HG02678 (cell line): ENCODE measurements around the gene LIPC.

Source experiments
- ATAC-seq: cut with Tn5 transposase; IDR thresholded peaks from one replicate; pipeline ENCODE4 v1.9.1; 2021; ENCODE audit warnings: mild to moderate bottlenecking, moderate library complexity; ENCODE audit not compliant: unreplicated experiment

LIPC gene

DNA sequence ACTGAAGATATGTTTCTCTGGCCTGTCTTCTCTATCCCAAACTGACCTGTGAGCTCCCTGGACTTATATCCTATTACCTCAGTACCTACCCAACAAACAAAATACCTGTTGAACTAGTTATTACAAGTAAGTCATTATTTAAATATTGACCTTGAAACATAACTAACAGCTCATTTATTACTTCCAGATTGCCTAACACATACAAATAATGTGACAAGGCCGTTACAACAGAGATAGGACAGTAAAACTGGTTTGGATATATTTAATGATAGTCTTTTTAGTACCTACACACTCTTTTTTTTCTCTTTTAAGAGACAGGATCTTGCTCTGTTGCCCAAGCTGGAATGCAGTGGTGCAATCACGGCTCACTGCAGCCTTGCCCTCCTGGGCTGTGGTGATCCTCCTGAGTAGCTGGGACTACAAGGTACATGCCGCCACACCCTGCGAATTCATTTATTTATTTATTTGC, 172.7 kb downstream of the LIPC start:
- no peak for ATAC-seq

DNA sequence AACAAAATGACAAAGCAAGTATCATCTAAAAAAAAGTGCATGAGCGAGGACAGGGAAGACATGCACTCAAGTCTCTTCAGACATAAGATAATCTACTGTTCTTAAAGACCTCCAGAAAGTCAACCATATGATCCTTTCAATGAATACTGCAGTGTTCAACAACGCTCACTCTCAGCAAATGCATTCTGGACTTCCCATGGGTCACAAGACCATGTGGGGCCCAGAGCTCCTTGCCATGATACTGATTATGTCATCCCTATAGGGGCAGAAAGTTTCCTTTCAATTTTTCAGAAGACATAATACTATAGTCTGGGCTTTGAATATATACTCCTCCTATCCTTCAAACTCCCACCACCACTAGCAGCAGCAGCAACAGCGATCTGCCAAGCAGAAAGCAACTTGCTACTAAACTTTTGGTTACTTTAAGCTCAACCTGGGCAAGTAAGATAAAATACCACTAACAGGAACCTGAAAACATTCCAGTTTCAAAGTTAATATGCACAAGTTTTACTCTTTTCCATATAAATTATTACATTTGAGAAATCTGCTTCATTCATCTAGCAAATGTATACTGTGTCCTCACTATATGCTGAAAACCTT, 174.2 kb downstream of the LIPC start:
- no peak for ATAC-seq

DNA sequence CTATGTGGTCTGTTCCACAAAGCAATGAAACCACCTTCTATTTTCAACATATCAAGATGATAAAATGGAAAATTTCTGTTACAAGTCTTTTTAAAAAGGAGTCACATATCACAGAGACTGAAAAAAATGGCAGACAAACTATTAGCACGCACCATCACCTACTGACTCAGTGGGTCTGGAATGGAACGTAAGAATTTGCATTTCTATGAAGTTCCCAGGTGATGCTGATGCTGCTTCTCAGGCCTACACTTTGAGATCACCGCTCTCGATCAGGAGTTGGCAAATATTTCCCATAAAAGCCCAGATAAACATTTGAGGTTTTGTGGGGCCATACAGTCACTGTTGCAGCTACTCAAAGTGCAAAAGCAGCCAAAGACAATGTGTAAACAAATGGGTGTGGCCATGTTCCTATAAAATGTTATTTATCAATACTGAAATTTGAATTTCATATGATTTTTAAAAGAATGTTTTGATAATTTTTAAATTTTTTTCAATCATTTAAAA, 174.8 kb downstream of the LIPC start:
- ATAC-seq = no peak

- ATAC-seq = no peak
These were observed 176.4 kb downstream of the LIPC start for GRCh38 chr15:58608129-58608590.

DNA sequence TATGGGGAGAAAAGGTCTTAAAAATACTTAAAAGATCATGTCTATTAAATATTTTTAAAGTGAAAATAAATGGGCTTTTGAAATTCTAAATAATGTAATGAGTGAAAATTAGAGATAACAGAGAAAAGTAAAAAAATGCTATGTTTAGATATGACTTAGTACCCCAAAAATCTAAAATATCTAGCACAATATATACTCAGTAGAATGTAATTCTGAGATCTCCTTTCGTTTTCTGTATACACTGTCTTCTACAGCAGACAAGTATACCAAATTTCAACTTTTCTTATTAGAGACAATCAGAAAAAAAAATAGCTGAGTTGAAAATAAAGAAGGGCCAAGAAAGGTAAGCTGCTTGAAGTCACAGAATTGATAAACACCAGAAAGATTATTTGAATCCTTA, 176.9 kb downstream of the LIPC start:
- no peak for ATAC-seq

DNA sequence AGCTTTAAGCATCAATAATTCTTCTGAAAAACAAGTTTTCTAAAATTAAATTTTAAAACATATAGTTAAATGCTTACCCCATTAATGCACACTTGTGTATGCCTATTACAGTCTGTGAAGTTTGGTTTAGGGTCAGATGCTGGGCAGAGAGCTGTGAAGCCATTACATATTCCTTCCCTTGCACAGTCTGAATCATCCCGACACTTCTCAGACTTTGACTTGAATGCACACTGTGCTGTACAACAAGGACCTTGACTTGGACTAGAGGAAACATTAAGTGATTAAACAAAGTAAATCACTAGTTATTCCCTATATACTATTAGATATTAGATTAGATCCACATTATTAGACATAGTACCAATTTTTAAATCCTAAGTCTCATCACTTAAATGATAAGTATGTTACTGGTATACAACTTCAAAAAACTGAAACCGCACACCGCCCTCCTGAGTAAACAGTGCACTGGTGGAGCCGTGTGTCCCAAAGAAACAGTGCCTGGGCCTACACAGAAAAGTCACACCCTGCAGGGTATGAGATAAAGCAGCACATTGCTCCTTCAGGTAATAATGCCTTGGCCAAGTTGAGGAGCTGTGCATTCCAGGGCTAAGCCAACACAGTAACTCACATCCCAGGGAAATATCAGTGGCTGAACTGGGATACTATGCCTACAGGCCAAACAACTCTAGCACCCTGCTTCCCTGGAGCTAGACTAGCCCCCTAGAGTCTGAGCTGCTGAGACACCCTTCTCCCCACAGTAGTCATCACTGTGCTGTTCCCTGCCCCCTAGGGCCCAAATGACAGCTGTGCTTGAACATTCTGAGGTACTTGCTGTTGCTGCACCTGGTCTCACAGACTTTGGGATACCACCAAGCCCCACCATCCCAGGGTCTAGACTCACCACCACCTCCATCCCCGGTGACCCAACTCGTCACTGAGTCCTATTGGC, 180.2 kb downstream of the LIPC start:
- ATAC-seq = no peak

DNA sequence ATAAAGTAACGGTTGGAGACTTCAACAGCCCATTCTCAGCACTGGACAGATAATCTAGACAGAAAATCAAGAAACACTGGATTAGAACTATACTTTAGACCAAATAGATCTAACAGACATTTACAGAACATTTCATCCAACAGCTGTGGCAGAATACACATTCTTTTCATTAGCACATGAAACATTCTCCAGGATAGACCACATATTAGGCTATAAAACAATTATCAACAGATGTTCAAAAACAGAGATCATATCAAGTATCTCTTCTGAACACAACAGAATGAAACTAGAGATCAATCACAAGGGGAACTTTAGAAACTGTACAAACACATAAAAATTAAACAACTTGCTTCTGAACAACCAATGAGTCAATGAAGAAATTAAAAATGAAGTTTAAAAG, 184.4 kb downstream of the LIPC start:
- no peak for ATAC-seq
